ENCODE data around the gene B4GALT7.
"Not testable (repeated sequence)": the region's sequence is repeated elsewhere in the genome, so short reads cannot be mapped to it uniquely, and the experiment has no call there.

DNA sequence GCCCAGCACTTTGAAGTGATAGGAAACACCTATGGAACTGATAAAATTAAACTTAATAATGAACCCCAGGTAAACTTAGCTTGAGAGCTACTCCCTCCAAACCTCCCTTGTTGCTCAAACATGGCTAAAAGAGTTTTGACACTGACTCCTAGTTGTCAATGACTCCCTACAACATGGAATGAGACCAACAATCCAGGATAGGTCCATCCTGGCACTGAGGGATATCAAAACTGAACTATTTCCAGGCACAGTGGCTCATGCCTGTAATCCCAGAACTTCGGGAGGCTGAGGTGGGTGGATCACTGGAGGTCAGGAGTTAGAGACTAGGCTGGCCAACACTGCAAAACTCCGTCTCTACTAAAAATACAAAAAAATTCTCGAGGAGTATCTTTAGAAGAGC is 58.6 kb downstream of the B4GALT7 start:
- not testable (repeated sequence) for TF ChIP-seq CTCF (conservative IDR thresholded peaks at IDR 0.05; ENCODE audit: low read length); EZH2phosphoT487 (IDR thresholded peaks at IDR 0.05; ENCODE audit: borderline replicate concordance)

Data from Loucy (cell line).